Natural killer cell (primary cell): ENCODE results near the gene PDK4. TPM values are rescaled to one million over a fixed set of nuclear protein-coding genes. Genes with fewer than 3 reads are reported as not detected.

Source experiments
- ATAC-seq, 3 donors: fragments of 150-1000 bp in 2 of 3; fragments of 200-7000 bp in 1 of 3; cut with Tn5 transposase; 1 replicate in 1 of 3; 2 replicates in 2 of 3; pipeline ENCODE4 v1.10.0; 2021; ENCODE audit warnings: mild to moderate bottlenecking in 2 of 3, moderate library complexity in 2 of 3
- DNase-seq, 2 donors: peaks; one replicate each; pipeline versions ENCODE4 v3.0.0 to v3.0.0-alpha.2; 2013 to 2021; ENCODE audit warnings: mixed read lengths in 1 of 2
- H3K27ac ChIP-seq: one replicate; pipeline ENCODE4 v1.5.1; 2013; ENCODE audit warnings: mild to moderate bottlenecking, low read length
- H3K27me3 ChIP-seq: one replicate; pipeline ENCODE4 v1.6.1; 2013; ENCODE audit warnings: low read length; ENCODE audit not compliant: control insufficient read depth, insufficient read depth
- H3K36me3 ChIP-seq: one replicate; pipeline ENCODE4 v1.6.1; 2013; ENCODE audit warnings: low read length; ENCODE audit not compliant: control insufficient read depth, insufficient read depth
- H3K4me1 ChIP-seq: one replicate; pipeline ENCODE4 v1.6.1; 2013; ENCODE audit warnings: low read length; ENCODE audit not compliant: control insufficient read depth, insufficient read depth
- H3K4me3 ChIP-seq: one replicate; pipeline ENCODE4 v1.5.1; 2013; ENCODE audit warnings: low read length
- H3K9me3 ChIP-seq: one replicate; pipeline ENCODE4 v1.6.1; 2013; ENCODE audit warnings: low read length; ENCODE audit not compliant: control insufficient read depth, insufficient read depth
- H3K27ac Mint-ChIP-seq, 2 donors: one replicate each; pipeline ENCODE4 v1.8.0; 2022; ENCODE audit warnings: mild to moderate bottlenecking in 2 of 2, mixed read lengths in 2 of 2, moderate library complexity in 1 of 2
- H3K27me3 Mint-ChIP-seq, 2 donors: one replicate each; pipeline ENCODE4 v1.8.0; 2022; ENCODE audit warnings: low read depth in 2 of 2, mixed read lengths in 2 of 2
- H3K36me3 Mint-ChIP-seq: one replicate; pipeline ENCODE4 v1.8.0; 2022; ENCODE audit warnings: mixed read lengths
- H3K4me1 Mint-ChIP-seq, 2 donors: one replicate each; pipeline ENCODE4 v1.8.0; 2022; ENCODE audit warnings: mixed read lengths in 2 of 2
- H3K4me3 Mint-ChIP-seq: one replicate; pipeline ENCODE4 v1.8.0; 2022; ENCODE audit warnings: mild to moderate bottlenecking, moderate library complexity, mixed read lengths
- H3K9me3 Mint-ChIP-seq, 2 donors: one replicate each; pipeline ENCODE4 v1.8.0; 2022; ENCODE audit warnings: mixed read lengths in 2 of 2
- WGBS: methylation state at CpG from one replicate; pipeline ENCODE4 v1.1.7; 2013; ENCODE audit warnings: missing lambda C conversion rate; ENCODE audit not compliant: insufficient coverage; 5-methylcytosine and 5-hydroxymethylcytosine counted together
- intact Hi-C: fragments of 100-400 bp; cut with micrococcal nuclease; formaldehyde crosslinking; loops from one replicate; pipeline ENCODE4 v1.14.2; 2022
- total RNA-seq, 4 donors: library from RNA; stranded (reverse); fragments of 120-200 nt in 1 of 4; gene quantifications; one replicate each; pipeline versions ENCODE4 v1.2.3 to v1.2.4, GENCODE V29; 2013 to 2022
- TF ChIP-seq, protein P1 (sequence below): fragments of 200-600 bp; IDR thresholded peaks from one replicate; pipeline ENCODE4 v1.8.0; 2022; ENCODE audit warnings: antibody characterized with exemption

PDK4 gene
- total RNA-seq, 3 donors from 2014 or later (not counting 1 experiment from before 2014, with no cell fraction given): 0.78 to 3.8 (median 2.3) TPM

- TF ChIP-seq, protein P1, sequence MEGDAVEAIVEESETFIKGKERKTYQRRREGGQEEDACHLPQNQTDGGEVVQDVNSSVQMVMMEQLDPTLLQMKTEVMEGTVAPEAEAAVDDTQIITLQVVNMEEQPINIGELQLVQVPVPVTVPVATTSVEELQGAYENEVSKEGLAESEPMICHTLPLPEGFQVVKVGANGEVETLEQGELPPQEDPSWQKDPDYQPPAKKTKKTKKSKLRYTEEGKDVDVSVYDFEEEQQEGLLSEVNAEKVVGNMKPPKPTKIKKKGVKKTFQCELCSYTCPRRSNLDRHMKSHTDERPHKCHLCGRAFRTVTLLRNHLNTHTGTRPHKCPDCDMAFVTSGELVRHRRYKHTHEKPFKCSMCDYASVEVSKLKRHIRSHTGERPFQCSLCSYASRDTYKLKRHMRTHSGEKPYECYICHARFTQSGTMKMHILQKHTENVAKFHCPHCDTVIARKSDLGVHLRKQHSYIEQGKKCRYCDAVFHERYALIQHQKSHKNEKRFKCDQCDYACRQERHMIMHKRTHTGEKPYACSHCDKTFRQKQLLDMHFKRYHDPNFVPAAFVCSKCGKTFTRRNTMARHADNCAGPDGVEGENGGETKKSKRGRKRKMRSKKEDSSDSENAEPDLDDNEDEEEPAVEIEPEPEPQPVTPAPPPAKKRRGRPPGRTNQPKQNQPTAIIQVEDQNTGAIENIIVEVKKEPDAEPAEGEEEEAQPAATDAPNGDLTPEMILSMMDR: no peak
- Mint-ChIP-seq H3K27ac (no peak overlapping the region), H3K27me3 (no peaks in the 10 kb centered on the region), H3K4me1 (peaks cover 16 to 19% of the 10 kb centered on the region in 2 donors), H3K36me3 (no peaks in the 10 kb centered on the region), H3K4me3 (no peak overlapping the region), H3K9me3 (no peaks in the 10 kb centered on the region)
- DNase-seq: no peak
- H3K9me3 ChIP-seq: no peaks in the 10 kb centered on the region
- H3K4me3 ChIP-seq: no peak overlapping the region
- 67% methylated on average over 1 of the region's 1 CpG for WGBS
- no peak for ATAC-seq
- intact Hi-C loops: no loop called here
- no peak overlapping the region for H3K27ac ChIP-seq
- no peaks in the 10 kb centered on the region for H3K27me3 ChIP-seq
- H3K36me3 ChIP-seq: no peaks in the 10 kb centered on the region
- H3K4me1 ChIP-seq: peaks cover 3% of the 10 kb centered on the region
Observed at GRCh38 chr7:95632609-95633008, 36.3 kb upstream of the PDK4 start.

DNA sequence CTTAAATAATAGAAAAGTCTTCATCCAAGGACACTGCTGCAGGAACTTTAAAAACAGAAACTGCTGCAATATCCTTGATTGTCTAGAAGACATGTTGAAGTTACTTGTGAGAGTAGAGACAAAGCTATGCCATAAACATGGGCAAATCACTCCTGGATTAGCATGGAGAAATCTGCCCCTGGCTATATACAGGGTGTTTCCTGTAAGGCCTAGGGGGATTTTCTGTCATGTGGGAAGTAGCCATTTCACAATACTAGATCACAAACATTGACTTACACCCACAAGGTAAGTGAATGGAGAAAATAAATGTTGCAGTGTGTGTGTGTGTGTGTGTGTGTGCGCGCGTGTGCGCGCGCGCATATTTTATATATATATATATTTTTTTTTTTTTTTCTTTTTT is 35.2 kb upstream of the PDK4 start:
- intact Hi-C loops: no loop called here
- DNase-seq: no peak
- ATAC-seq: no peak

DNA sequence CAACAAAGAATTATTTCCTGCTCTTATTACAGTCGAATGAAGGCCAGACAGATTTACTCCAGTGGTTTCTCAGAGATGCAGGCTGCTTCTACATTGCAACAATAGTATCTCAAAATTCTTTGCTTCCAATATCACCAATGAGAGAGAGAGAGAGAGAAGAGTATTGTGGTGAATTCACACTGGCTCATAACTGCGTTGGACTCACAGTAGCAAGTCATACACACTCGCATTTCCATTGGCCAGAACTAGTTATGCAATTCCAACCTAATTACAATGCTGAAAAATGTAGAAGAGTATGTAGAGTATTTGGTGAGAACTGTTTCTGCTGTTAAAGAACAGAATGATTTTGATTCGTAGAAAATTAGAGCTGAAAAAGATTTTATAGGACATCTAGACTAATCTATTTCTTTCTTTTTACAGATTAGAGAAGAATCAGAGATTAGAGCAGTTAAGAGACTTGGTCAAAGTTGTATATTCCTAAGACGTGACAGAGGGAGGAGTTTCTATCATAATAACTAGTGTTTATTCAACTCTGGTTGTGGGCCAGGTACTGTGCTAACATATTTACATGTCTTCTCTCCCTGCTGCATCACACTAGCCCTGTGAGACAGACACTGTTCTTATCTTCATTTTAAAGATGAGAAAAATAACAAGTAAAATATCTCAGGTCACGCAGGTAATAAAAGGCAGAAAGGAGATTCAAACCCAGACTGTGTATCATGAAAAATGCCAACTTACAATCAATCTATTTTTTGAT is 34.6 kb upstream of the PDK4 start:
- Mint-ChIP-seq H3K27me3 (no peaks in the 10 kb centered on the region), H3K4me1 (peaks cover 5% of the 10 kb centered on the region in 2 donors), H3K36me3 (no peaks in the 10 kb centered on the region), H3K9me3 (no peaks in the 10 kb centered on the region), H3K4me3 (no peak overlapping the region), H3K27ac (no peak overlapping the region)
- no peaks in the 10 kb centered on the region for H3K9me3 ChIP-seq
- H3K4me3 ChIP-seq: no peak overlapping the region
- no peaks in the 10 kb centered on the region for H3K27me3 ChIP-seq
- TF ChIP-seq, protein P1: no peak
- no peak for ATAC-seq
- H3K27ac ChIP-seq: no peak overlapping the region
- intact Hi-C loops: no loop called here
- no peak for DNase-seq
- no peaks in the 10 kb centered on the region for H3K36me3 ChIP-seq
- WGBS: 74% methylated on average over 2 of the region's 6 CpGs
- no peaks in the 10 kb centered on the region for H3K4me1 ChIP-seq

More for the DNA sequence above, 35.2 kb upstream of the PDK4 start:
- H3K36me3 Mint-ChIP-seq: no peaks in the 10 kb centered on the region
- no peaks in the 10 kb centered on the region for H3K27me3 Mint-ChIP-seq
- H3K36me3 ChIP-seq: no peaks in the 10 kb centered on the region
- H3K4me1 ChIP-seq: peaks cover under 1% of the 10 kb centered on the region
- H3K27ac Mint-ChIP-seq: no peak overlapping the region
- no peaks in the 10 kb centered on the region for H3K27me3 ChIP-seq
- H3K27ac ChIP-seq: no peak overlapping the region
- H3K9me3 Mint-ChIP-seq: no peaks in the 10 kb centered on the region
- no peak overlapping the region for H3K4me3 Mint-ChIP-seq
- WGBS: no CpG with 5 or more reads among the region's 7 CpGs
- TF ChIP-seq, protein P1: no peak
- no peaks in the 10 kb centered on the region for H3K9me3 ChIP-seq
- no peak overlapping the region for H3K4me3 ChIP-seq
- peaks cover 11 to 12% of the 10 kb centered on the region in 2 donors for H3K4me1 Mint-ChIP-seq
